SK-N-SH (cell line): ENCODE data around the gene TCHH. TPM values are rescaled to one million over a fixed set of nuclear protein-coding genes. Genes with fewer than 3 reads are reported as not detected.

Experiments
- CTCF ChIA-PET: fragments of 300-600, 350-600 bp; formaldehyde crosslinking; extraction: SDS; loops from one replicate; lab custom pipeline; 2021; lab: Yijun Ruan, JAX
- POLR2A ChIA-PET: fragments of 350-600 bp; sonication (Branson Sonifier 250); formaldehyde crosslinking; extraction: SDS; loops from one replicate; lab custom pipeline; 2020; ENCODE audit warnings: antibody characterized with exemption, inconsistent platforms; lab: Yijun Ruan, JAX
- DNase-seq: peaks from one replicate; pipeline ENCODE4 v3.0.0; 2012
- H2AFZ ChIP-seq: fragments of 200-600 bp; sonication (generic); 2 replicates; pipeline ENCODE4 v1.8.1; 2016; ENCODE audit warnings: antibody characterized with exemption, mild to moderate bottlenecking, low read depth
- H3F3A ChIP-seq: fragments of 200-600 bp; sonication (generic); replicated peaks from 2 replicates; pipeline ENCODE3; 2016; ENCODE audit warnings: antibody characterized with exemption, mild to moderate bottlenecking; ENCODE audit not compliant: insufficient read depth
- H3K27ac ChIP-seq, 2 experiments: fragments of 200-500 bp in 1 of 2; fragments of 200-600 bp in 1 of 2; sonication (Bioruptor generic) in 1 of 2; sonication (generic), shearing (Covaris generic) in 1 of 2; 2 replicates each; pipeline versions ENCODE4 v1.5.1 to v1.6.1; 2014 to 2016; ENCODE audit warnings: low read depth in 2 of 2, inconsistent platforms in 1 of 2, low read length in 1 of 2, mild to moderate bottlenecking in 1 of 2, mixed read lengths in 1 of 2
- H3K27me3 ChIP-seq: fragments of 200-600 bp; sonication (generic), shearing (Covaris generic); 2 replicates; pipeline ENCODE4 v1.6.1; 2016; ENCODE audit warnings: mixed run types; ENCODE audit not compliant: insufficient read depth
- H3K36me3 ChIP-seq, 2 experiments: fragments of 200-500 bp in 1 of 2; fragments of 200-600 bp in 1 of 2; sonication (Bioruptor generic) in 1 of 2; sonication (generic) in 1 of 2; replicated peaks in 1 of 2; 2 replicates each; pipeline versions ENCODE3 to v1.5.1; 2014 to 2016; ENCODE audit warnings: low read length in 1 of 2, mild to moderate bottlenecking in 1 of 2; ENCODE audit not compliant: insufficient read depth in 2 of 2, control insufficient read depth in 1 of 2
- H3K4me1 ChIP-seq, 2 experiments: fragments of 200-500 bp in 1 of 2; fragments of 200-600 bp in 1 of 2; sonication (Bioruptor generic) in 1 of 2; sonication (generic), shearing (Covaris generic) in 1 of 2; 2 replicates each; pipeline versions ENCODE4 v1.5.1 to v1.6.1; 2014 to 2016; ENCODE audit warnings: low read depth in 1 of 2, low read length in 1 of 2, mixed run types in 1 of 2; ENCODE audit not compliant: insufficient read depth in 2 of 2, control insufficient read depth in 1 of 2
- H3K4me2 ChIP-seq: fragments of 200-600 bp; sonication (generic), shearing (Covaris generic); 2 replicates; pipeline ENCODE4 v1.6.1; 2017; ENCODE audit warnings: mixed run types
- H3K4me3 ChIP-seq, 2 experiments: fragments of 200-500 bp in 1 of 2; fragments of 200-600 bp in 1 of 2; sonication (Bioruptor generic) in 1 of 2; sonication (generic), shearing (Covaris generic) in 1 of 2; 2 replicates each; pipeline versions ENCODE4 v1.5.1 to v1.8.1; 2014 to 2016; ENCODE audit warnings: low read depth in 2 of 2, inconsistent platforms in 1 of 2, low read length in 1 of 2, mild to moderate bottlenecking in 1 of 2, mixed read lengths in 1 of 2, moderate library complexity in 1 of 2
- H3K79me2 ChIP-seq: fragments of 200-600 bp; sonication (generic); 2 replicates; pipeline ENCODE4 v1.8.1; 2017; ENCODE audit warnings: mild to moderate bottlenecking; ENCODE audit not compliant: insufficient read depth
- H3K9ac ChIP-seq: fragments of 200-600 bp; sonication (generic); 2 replicates; pipeline ENCODE4 v1.6.1; 2017; ENCODE audit warnings: mixed run types
- H3K9me2 ChIP-seq: fragments of 200-600 bp; sonication (generic); 2 replicates; pipeline ENCODE4 v1.6.1; 2017; ENCODE audit warnings: mixed run types
- H3K9me3 ChIP-seq: fragments of 200-600 bp; sonication (generic); 2 replicates; pipeline ENCODE4 v1.6.1; 2017; ENCODE audit warnings: mixed run types, mild to moderate bottlenecking, moderate library complexity
- H4K20me1 ChIP-seq: fragments of 200-600 bp; sonication (generic); 2 replicates; pipeline ENCODE4 v1.6.1; 2017; ENCODE audit warnings: mild to moderate bottlenecking, mixed run types; ENCODE audit not compliant: insufficient read depth
- CHD2 ChIP-seq: fragments of 150-350 bp; IDR thresholded peaks from 2 replicates; pipeline ENCODE4 v1.6.1; 2018; ENCODE audit warnings: low read length; ENCODE audit not compliant: partially characterized antibody
- ELF1 ChIP-seq: IDR thresholded peaks from 2 replicates; pipeline ENCODE4 v1.4.0; 2012
- EP300 ChIP-seq, 2 experiments: IDR thresholded peaks; 2 replicates each; pipeline versions ENCODE4 v1.4.0 to v1.6.1; 2012; ENCODE audit warnings: borderline replicate concordance in 1 of 2, low read depth in 1 of 2, low read length in 1 of 2
- FOXJ3 ChIP-seq: sonication (generic); formaldehyde crosslinking; IDR thresholded peaks from 2 replicates; pipeline ENCODE4 v1.5.1; 2020; ENCODE audit warnings: mild to moderate bottlenecking, missing genetic modification reagents
- GABPA ChIP-seq: IDR thresholded peaks from 2 replicates; pipeline ENCODE4 v1.4.0; 2012; ENCODE audit warnings: low read depth, mild to moderate bottlenecking
- GATA2 ChIP-seq: sonication (generic); formaldehyde crosslinking; IDR thresholded peaks from 2 replicates; pipeline ENCODE4 v1.5.0; 2020; ENCODE audit warnings: mild to moderate bottlenecking, missing genetic modification reagents
- NFIC ChIP-seq: IDR thresholded peaks from 2 replicates; pipeline ENCODE4 v1.4.0; 2012; ENCODE audit warnings: borderline replicate concordance
- NRF1 ChIP-seq: IDR thresholded peaks from 2 replicates; pipeline ENCODE4 v1.6.1; 2012; ENCODE audit warnings: low read depth, mild to moderate bottlenecking, low read length
- POLR2AphosphoS5 ChIP-seq: IDR thresholded peaks from 2 replicates; pipeline ENCODE4 v1.6.1; 2012; ENCODE audit warnings: low read depth, low read length
- RCOR1 ChIP-seq: fragments of 150-350 bp; IDR thresholded peaks from 2 replicates; pipeline ENCODE4 v1.6.1; 2017; ENCODE audit warnings: antibody characterized with exemption, low read length
- RFX5 ChIP-seq: IDR thresholded peaks from 2 replicates; pipeline ENCODE4 v1.6.1; 2012; ENCODE audit warnings: mild to moderate bottlenecking, improper control_type of control experiment, low read length
- RXRA ChIP-seq: IDR thresholded peaks from 2 replicates; pipeline ENCODE4 v1.4.0; 2012; ENCODE audit warnings: low read depth, mild to moderate bottlenecking, borderline replicate concordance
- SIN3A ChIP-seq: IDR thresholded peaks from 2 replicates; pipeline ENCODE4 v1.6.1; 2012; ENCODE audit warnings: low read depth, mild to moderate bottlenecking, low read length, moderate library complexity, borderline replicate concordance
- TAF1 ChIP-seq: IDR thresholded peaks from 2 replicates; pipeline ENCODE4 v1.6.1; 2012; ENCODE audit warnings: low read depth, mild to moderate bottlenecking, low read length, moderate library complexity, borderline replicate concordance
- TEAD4 ChIP-seq: IDR thresholded peaks from 2 replicates; pipeline ENCODE4 v1.4.0; 2012; ENCODE audit warnings: mild to moderate bottlenecking, borderline replicate concordance; ENCODE audit not compliant: insufficient read depth
- WGBS: methylation state at CpG from one replicate; pipeline ENCODE4 v1.1.6; 2017; ENCODE audit warnings: low lambda C conversion rate; 5-methylcytosine and 5-hydroxymethylcytosine counted together
- polyA plus RNA-seq, 3 experiments: library from polyadenylated mRNA; depleted of rRNA; stranded (reverse); fragments of >200 nt; gene quantifications; 2 replicates each; pipeline ENCODE4 v1.2.3, GENCODE V29; 2012
- TF ChIP-seq, protein P1 (sequence below): IDR thresholded peaks from 2 replicates; pipeline ENCODE4; 2012
- TF ChIP-seq, protein P2 (sequence below): IDR thresholded peaks from 2 replicates; pipeline ENCODE4 v1.4.0; 2012; ENCODE audit warnings: low read depth
- TF ChIP-seq, protein P3 (sequence below): fragments of 200-600 bp; sonication (generic); IDR thresholded peaks from 2 replicates; pipeline ENCODE4 v1.6.1; 2017; ENCODE audit warnings: antibody characterized with exemption, mild to moderate bottlenecking, moderate library complexity
- TF ChIP-seq, protein P4 (sequence below): IDR thresholded peaks from 2 replicates; pipeline ENCODE4 v1.4.0; 2012; ENCODE audit warnings: low read depth, borderline replicate concordance
- TF ChIP-seq, protein P5 (sequence below): fragments of 150-350 bp; IDR thresholded peaks from 2 replicates; pipeline ENCODE4 v1.6.1; 2016; ENCODE audit warnings: mild to moderate bottlenecking, low read depth, low read length
- TF ChIP-seq, protein P6 (sequence below): fragments of 150-350 bp; IDR thresholded peaks from 2 replicates; pipeline ENCODE4 v1.6.1; 2017; ENCODE audit warnings: antibody characterized with exemption, low read length, low read depth, borderline replicate concordance

Gene TCHH
- polyA plus RNA-seq, 1 of the 3 experiments (the other 2 are of a cell fraction) = not detected

DNA sequence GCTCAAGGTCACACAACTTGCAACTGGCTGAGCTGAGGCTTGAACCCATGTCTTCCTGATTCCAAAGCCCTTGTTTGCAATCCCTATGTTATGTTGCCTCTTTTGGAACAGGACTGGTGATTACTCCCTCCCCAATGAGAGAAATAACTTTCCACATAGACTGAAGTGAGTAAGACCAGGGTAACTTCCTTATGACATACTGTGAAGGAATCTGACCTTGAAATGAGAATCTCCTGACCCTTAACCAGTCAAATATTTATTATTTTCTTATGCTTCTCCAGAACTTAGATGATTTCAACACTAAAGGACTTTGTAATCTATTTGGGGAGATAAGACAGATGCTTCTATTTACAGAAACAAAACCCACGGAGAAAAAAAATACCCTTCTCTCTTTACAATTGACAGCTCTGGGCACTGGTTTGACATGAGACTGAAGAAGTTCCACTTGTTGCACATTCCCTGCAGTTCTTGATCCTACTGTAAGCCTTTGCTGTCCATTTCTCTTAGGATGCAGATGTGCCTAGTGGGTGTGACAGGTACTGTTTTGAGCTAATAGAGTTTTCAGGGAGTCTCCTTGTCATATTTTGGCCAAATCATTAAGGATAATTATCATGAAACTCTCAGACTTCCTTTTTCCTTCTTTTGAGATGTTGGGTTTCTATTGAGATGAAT, 47.7 kb upstream of the TCHH start (continued):
- TF ChIP-seq, protein P1, sequence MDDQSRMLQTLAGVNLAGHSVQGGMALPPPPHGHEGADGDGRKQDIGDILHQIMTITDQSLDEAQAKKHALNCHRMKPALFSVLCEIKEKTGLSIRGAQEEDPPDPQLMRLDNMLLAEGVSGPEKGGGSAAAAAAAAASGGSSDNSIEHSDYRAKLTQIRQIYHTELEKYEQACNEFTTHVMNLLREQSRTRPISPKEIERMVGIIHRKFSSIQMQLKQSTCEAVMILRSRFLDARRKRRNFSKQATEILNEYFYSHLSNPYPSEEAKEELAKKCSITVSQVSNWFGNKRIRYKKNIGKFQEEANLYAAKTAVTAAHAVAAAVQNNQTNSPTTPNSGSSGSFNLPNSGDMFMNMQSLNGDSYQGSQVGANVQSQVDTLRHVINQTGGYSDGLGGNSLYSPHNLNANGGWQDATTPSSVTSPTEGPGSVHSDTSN = peak; percentile 59
- peak; percentile 14; the same call in 1 of the 2 replicates for TF ChIP-seq NFIC
- no peak for TF ChIP-seq TAF1
- TF ChIP-seq, protein P2, sequence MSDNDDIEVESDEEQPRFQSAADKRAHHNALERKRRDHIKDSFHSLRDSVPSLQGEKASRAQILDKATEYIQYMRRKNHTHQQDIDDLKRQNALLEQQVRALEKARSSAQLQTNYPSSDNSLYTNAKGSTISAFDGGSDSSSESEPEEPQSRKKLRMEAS = no peak
- TF ChIP-seq CHD2 = no peak
- no peak for TF ChIP-seq RCOR1
- TF ChIP-seq, protein P3, sequence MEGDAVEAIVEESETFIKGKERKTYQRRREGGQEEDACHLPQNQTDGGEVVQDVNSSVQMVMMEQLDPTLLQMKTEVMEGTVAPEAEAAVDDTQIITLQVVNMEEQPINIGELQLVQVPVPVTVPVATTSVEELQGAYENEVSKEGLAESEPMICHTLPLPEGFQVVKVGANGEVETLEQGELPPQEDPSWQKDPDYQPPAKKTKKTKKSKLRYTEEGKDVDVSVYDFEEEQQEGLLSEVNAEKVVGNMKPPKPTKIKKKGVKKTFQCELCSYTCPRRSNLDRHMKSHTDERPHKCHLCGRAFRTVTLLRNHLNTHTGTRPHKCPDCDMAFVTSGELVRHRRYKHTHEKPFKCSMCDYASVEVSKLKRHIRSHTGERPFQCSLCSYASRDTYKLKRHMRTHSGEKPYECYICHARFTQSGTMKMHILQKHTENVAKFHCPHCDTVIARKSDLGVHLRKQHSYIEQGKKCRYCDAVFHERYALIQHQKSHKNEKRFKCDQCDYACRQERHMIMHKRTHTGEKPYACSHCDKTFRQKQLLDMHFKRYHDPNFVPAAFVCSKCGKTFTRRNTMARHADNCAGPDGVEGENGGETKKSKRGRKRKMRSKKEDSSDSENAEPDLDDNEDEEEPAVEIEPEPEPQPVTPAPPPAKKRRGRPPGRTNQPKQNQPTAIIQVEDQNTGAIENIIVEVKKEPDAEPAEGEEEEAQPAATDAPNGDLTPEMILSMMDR = no peak
- 0 out of 2 replicates have a peak, but pooled peaks have one; percentile 48 for TF ChIP-seq RXRA
- TF ChIP-seq, all 33 proteins: peak for 9

DNA sequence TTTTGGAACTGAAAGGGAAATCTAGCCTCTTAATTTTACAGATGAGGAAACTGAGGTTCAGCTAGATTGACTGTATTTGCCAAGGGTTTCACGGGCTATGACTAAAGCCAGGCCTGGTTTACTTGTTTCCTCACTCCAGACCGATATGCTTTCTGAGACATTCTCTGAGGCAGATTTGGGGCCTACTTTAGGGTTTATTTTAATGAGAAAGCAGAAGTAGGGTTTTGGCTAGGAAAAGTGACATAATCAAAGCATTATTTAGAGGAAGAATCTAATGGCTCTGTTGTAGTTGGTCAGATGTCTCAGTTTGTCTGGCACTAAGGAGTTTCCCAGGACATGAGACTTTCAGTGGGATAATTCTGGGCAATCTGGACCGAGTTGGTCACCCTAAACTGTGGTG, 45.3 kb upstream of the TCHH start:
- H3K27ac ChIP-seq = no peak overlapping the region
- H2AFZ ChIP-seq = no peak overlapping the region
- no peak overlapping the region for H3K4me3 ChIP-seq
- H3K36me3 ChIP-seq = no peaks in the 10 kb centered on the region
- H3K79me2 ChIP-seq = no peaks in the 10 kb centered on the region
- no peaks in the 10 kb centered on the region for H3K9me3 ChIP-seq
- peaks cover 17% of the 10 kb centered on the region for H3F3A ChIP-seq
- TF ChIP-seq ELF1 = no peak
- TF ChIP-seq NRF1 = no peak
- TF ChIP-seq FOXJ3 (CRISPR knock-in tag) = no peak
- TF ChIP-seq, protein P4, sequence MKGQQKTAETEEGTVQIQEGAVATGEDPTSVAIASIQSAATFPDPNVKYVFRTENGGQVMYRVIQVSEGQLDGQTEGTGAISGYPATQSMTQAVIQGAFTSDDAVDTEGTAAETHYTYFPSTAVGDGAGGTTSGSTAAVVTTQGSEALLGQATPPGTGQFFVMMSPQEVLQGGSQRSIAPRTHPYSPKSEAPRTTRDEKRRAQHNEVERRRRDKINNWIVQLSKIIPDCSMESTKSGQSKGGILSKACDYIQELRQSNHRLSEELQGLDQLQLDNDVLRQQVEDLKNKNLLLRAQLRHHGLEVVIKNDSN = no peak
- no peak for TF ChIP-seq GATA2
- TF ChIP-seq GABPA = no peak
- TF ChIP-seq, protein P5, sequence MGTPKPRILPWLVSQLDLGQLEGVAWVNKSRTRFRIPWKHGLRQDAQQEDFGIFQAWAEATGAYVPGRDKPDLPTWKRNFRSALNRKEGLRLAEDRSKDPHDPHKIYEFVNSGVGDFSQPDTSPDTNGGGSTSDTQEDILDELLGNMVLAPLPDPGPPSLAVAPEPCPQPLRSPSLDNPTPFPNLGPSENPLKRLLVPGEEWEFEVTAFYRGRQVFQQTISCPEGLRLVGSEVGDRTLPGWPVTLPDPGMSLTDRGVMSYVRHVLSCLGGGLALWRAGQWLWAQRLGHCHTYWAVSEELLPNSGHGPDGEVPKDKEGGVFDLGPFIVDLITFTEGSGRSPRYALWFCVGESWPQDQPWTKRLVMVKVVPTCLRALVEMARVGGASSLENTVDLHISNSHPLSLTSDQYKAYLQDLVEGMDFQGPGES = no peak
- TF ChIP-seq, protein P6, sequence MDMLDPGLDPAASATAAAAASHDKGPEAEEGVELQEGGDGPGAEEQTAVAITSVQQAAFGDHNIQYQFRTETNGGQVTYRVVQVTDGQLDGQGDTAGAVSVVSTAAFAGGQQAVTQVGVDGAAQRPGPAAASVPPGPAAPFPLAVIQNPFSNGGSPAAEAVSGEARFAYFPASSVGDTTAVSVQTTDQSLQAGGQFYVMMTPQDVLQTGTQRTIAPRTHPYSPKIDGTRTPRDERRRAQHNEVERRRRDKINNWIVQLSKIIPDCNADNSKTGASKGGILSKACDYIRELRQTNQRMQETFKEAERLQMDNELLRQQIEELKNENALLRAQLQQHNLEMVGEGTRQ = no peak
- TF ChIP-seq TEAD4 = no peak
- TF ChIP-seq, protein P1 = no peak
- TF ChIP-seq SIN3A = no peak
- TF ChIP-seq EP300 (IDR thresholded peaks at IDR 0.05; ENCODE audit: borderline replicate concordance in 1 of 2, low read depth in 1 of 2, low read length in 1 of 2) = no peak
- no peak for TF ChIP-seq RFX5
- TF ChIP-seq POLR2AphosphoS5 = no peak
- ChIA-PET CTCF (no interaction called here), POLR2A (no interaction called here)
- H3K9ac ChIP-seq = no peak overlapping the region
- DNase-seq = no peak
- 16% methylated on average over 3 of the region's 3 CpGs for WGBS
- no peak overlapping the region for H3K4me2 ChIP-seq
- no peaks in the 10 kb centered on the region for H3K9me2 ChIP-seq
- no peaks in the 10 kb centered on the region for H3K27me3 ChIP-seq
- peaks cover 0 to 8% of the 10 kb centered on the region in 2 experiments; a peak in 1 of 4 replicates for H3K4me1 ChIP-seq
- no peaks in the 10 kb centered on the region for H4K20me1 ChIP-seq
